SIG-M5 (cell line): Measurements from ENCODE around the gene RHBDL1.

ENCODE experiments used
- DNase-seq: peaks from one replicate; lab custom pipeline; 2025; lab: John Stamatoyannopoulos, UW

The RHBDL1 gene

DNA sequence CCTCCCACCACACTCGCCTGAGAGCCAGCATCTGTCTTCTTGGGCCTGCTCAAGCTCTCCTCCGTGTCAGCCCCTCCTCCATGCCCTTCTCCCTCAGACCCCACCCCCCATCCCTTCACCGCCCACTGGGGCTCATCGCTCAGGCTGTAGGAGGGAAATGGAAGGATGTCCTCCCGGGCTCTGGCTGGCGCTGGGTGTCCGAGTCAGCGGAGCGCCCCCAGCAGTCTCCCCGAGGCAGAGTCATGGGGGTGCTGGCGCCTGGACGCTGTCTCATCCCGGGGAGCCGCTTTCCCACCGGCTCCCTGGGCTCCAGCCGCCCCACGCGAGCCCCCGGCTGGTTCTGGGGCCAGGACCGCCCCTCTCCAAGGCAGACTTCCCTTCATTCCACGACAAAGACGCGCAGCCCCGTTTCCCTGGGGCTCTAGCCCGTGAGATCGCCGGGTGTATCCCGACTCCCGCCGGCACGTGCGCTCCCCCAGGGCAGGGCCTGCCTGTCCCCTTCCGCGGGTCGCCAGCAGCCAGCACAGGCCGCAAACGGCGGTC is 45.0 kb downstream of the RHBDL1 start:
- DNase-seq = no peak

DNA sequence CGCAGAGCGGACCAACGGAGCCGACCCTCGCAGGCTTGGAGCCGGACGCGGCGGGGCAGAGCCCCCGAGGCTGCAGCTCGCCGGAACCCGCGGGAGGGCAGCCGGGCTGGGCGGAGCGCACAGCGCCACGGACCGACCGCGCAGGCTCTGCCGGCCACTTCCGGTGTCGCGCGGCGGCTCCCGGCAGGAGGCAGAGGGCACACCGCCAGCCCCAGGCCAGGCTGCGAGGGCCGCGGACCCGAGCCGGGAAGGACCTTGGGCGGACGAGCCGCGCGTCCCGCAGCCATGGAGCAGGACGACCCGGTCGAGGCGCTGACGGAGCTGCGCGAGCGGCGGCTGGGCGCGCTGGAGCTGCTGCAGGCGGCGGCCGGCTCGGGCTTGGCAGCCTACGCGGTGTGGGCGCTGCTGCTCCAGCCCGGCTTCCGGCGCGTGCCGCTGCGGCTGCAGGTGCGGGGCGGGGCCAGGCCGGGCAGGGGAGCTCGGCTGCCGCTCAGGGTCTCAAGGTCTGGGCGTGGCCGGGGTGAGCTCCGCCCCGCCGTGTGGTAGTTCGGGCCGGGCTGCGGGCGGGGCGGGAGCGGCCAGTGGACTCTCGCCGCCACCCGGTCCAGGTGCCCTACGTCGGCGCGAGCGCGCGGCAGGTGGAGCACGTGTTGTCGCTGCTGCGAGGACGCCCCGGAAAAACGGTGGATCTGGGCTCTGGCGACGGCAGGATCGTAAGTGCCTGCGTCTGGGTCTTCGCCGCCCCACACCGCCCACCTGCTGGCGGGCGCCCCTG is 45.7 kb downstream of the RHBDL1 start, which contains the start of gene ANTKMT:
Gene ANTKMT (plus strand): TSS at position 157 of the 775 bp plus-strand sequence. CDS start 129 bp downstream, at position 286.
- DNase-seq = no peak

DNA sequence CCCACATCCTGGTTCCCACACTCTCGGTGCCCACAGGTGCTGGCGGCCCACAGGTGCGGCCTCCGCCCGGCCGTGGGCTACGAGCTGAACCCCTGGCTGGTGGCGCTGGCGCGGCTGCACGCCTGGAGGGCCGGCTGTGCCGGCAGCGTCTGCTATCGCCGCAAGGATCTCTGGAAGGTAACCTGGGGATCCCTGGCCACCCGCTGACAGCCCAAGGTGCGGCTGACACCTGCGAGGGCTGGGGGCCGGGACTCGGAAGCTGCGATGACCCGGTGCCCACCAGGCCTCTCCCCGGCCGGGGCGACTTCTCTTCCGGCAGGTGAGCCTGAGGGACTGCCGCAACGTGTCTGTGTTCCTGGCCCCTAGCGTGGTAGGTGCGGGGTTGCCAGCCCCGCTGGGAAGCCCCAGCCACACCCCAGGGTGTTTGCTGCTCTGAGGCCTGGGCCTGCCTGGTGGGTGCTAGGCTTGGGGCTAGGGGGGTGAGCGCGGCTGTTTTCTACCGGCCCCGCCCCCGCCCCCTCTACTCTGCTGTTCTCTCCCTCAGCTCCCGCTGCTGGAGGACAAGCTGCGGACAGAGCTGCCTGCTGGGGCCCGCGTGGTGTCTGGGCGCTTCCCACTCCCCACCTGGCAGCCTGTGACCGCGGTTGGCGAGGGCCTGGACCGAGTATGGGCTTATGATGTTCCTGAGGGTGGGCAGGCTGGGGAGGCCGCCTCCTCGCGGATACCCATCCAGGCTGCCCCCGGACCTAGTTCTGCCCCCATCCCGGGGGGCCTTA is 46.5 kb downstream of the RHBDL1 start:
- DNase-seq = no peak

GRCh38 chr16:722835-723633 is 47.6 kb downstream of the RHBDL1 start:
- no peak for DNase-seq

- DNase-seq = no peak
These were observed 48.2 kb downstream of the RHBDL1 start for GRCh38 chr16:723695-724094.

DNA sequence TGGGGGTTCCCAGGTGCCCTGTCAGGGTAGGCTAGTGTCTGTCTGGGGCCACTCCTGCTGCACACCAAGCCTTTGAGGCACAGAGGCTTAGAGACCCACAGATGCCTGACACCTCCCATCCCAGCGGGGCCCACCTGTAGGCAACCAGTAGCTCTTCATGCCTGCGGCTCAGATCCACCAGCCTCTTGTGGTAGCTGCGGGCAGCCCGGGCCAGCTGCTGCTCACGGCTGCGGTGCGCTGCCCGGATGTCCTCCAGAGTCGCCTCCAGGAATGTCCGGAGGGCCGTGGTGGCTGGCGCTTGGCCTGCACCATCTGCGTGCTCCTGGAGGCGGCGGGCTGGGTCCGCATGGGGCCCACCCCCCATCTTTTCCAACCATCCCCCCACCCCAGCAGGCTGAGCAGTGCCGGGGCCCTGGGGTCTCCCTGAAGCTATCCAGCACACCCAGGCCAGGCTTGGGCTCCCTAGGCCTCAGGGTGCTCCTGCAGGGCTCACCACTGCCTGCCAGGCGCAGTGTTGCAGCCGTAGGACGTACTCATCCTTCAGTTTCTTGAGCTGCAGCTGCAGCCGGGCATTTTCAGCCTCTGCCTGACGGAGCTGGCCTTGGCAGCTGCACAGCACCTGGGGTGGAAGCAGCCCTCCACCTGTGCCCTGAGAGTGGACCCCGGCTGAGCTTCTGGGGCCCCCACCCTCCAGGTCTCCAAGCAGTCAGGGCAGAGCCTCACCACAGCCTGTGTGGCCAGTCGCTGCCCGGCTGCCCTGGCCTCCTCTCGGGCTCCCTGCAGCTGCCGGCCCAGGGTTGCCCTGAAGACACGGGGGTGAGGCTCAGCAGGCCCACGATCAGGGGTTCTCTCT is 48.9 kb downstream of the RHBDL1 start:
- no peak for DNase-seq

- no peak for DNase-seq
These were observed 49.5 kb downstream of the RHBDL1 start for GRCh38 chr16:725041-725376.

DNA sequence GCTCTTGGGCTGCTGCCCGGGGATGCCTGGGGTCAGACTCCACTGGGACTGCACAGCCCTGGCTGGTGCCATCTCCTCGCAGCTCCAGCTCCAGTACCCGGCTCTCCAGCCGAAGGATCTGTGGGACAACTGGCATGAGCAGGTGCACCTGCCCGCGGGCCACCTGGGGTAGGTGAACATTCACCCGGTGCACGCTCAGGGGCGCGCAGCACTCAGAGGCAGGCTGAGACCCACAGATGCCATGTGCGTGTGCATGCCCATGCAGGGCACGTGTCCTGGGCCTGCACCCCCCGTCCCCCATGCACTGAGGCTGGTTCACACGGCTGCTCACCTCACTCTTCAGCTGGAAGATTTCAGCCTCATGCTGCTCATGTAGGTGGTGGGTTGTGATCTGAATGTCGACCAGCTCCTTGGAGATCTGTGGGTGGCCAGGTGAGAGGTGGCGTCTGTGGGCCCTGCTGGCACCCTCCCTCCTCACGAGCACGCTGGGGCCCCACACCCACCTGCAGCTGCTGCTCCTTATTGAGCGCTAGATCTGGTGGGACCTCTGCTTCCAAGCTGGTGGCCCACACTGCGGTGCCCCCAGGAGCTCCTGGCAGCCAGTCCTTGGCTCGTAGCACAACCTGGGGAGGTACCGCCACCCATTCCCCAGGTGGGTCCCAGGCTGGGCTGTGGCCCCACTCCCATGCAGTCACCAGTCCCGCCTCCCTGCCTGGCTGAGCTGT is 50.2 kb downstream of the RHBDL1 start:
- DNase-seq = no peak

GRCh38 chr16:726188-726437 is 50.6 kb downstream of the RHBDL1 start:
- DNase-seq = no peak

- DNase-seq = no peak
These were observed 51.2 kb downstream of the RHBDL1 start, which contains the start of the genes CCDC78 and HAGHL for GRCh38 chr16:726438-727290. Gene CCDC78 (minus strand): TSS chr16:726443. CDS start chr16:726367, 76 bp downstream. Gene HAGHL (plus strand): TSS chr16:727106. CDS start chr16:727510, 404 bp downstream.

DNA sequence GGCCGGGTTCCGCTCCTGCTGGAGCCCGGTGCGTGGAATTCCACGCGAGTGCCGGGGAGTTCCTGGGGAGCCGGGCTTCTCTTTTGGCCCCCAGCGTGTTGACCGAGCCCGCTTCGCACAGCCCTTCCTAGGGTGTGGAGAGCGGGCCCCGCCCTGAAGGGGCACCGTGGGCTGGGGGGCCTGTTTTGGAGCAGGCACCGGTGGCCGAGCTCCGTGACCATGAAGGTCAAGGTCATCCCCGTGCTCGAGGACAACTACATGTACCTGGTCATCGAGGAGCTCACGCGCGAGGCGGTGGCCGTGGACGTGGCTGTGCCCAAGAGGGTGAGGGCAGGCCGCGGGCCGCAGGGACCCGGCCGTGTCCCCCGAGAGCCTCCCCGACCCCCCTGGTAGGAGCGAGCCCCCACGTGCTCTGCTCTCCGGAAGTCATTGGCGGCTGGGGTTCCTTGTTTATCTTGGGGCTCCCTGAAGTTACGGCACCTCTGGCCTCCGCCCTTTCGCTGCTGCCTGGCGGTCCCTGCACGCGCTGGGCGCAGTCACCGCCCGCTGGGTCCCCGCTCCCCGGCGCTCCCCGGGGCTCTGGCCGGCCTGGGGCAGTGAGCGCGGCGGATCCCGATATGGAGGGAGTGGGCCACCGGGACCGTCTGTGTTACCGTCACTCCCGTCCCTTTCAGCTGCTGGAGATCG is 52.0 kb downstream of the RHBDL1 start:
- no peak for DNase-seq
